HG03558 (cell line): Measurements from ENCODE around the gene MAEA.

Source experiments
- ATAC-seq: cut with Tn5 transposase; IDR thresholded peaks from one replicate; pipeline ENCODE4 v1.9.1; 2021; ENCODE audit warnings: moderate number of reproducible peaks; ENCODE audit not compliant: unreplicated experiment; ENCODE audit errors: extremely low read depth

MAEA gene

GRCh38 chr4:1375761-1376322 lies 86.2 kb downstream of the MAEA start:
- no peak for ATAC-seq

- no peak for ATAC-seq
These were observed 86.7 kb downstream of the MAEA start for GRCh38 chr4:1376391-1376840.

- ATAC-seq: no peak
These were observed 87.3 kb downstream of the MAEA start for GRCh38 chr4:1376841-1377605.

- ATAC-seq: no peak
These were observed 88.0 kb downstream of the MAEA start for GRCh38 chr4:1377606-1378261.

GRCh38 chr4:1378559-1379231 lies 89.0 kb downstream of the MAEA start:
- ATAC-seq: no peak

- ATAC-seq: no peak
These were observed 89.7 kb downstream of the MAEA start for GRCh38 chr4:1379351-1379781.

- no peak for ATAC-seq
These were observed 90.2 kb downstream of the MAEA start for GRCh38 chr4:1379801-1380331.

GRCh38 chr4:1380368-1381151 lies 90.9 kb downstream of the MAEA start:
- no peak for ATAC-seq

GRCh38 chr4:1381181-1381621 lies 91.5 kb downstream of the MAEA start:
- no peak for ATAC-seq

- ATAC-seq: no peak
These were observed 92.4 kb downstream of the MAEA start for GRCh38 chr4:1381944-1382541.

- ATAC-seq: no peak
These were observed 93.4 kb downstream of the MAEA start for GRCh38 chr4:1382776-1383727.

- ATAC-seq: no peak
These were observed 94.3 kb downstream of the MAEA start for GRCh38 chr4:1383728-1384591.

- no peak for ATAC-seq
These were observed 95.1 kb downstream of the MAEA start for GRCh38 chr4:1384675-1385372.

GRCh38 chr4:1385373-1386340 lies 96.0 kb downstream of the MAEA start:
- no peak for ATAC-seq
